ENCODE measurements around the gene CA10. TPM values are rescaled to one million over a fixed set of nuclear protein-coding genes. Genes with fewer than 3 reads are reported as not detected.

CA10 gene
- total RNA-seq, 1 donor from 2014 or later = not detected

DNA sequence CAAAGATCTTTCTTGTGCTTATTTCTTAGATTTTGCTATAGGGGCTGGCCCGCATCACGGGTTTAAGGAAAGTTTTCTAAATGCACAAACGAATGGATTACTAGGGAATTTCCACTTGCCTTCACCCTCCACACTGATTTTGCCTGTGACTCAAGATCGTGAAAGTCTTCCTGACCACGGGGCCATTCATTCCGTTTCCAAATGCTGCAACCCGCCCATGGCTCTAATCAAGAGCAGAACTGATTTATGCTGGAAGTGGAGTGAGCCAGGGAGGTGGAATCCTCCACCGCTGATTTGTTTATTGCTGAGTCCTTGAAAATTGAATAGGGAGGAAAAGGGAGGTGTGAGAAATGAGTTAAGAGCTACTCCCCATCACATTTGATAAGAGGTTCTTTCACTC is 52.4 kb downstream of the CA10 start:
- H3K9me3 Mint-ChIP-seq (ENCODE audit: unreplicated experiment) = no peaks in the 10 kb centered on the region
- no peaks in the 10 kb centered on the region for H3K27me3 Mint-ChIP-seq (ENCODE audit: unreplicated experiment)
- H3K4me1 Mint-ChIP-seq (ENCODE audit: unreplicated experiment) = no peaks in the 10 kb centered on the region
- TF ChIP-seq, protein P1, sequence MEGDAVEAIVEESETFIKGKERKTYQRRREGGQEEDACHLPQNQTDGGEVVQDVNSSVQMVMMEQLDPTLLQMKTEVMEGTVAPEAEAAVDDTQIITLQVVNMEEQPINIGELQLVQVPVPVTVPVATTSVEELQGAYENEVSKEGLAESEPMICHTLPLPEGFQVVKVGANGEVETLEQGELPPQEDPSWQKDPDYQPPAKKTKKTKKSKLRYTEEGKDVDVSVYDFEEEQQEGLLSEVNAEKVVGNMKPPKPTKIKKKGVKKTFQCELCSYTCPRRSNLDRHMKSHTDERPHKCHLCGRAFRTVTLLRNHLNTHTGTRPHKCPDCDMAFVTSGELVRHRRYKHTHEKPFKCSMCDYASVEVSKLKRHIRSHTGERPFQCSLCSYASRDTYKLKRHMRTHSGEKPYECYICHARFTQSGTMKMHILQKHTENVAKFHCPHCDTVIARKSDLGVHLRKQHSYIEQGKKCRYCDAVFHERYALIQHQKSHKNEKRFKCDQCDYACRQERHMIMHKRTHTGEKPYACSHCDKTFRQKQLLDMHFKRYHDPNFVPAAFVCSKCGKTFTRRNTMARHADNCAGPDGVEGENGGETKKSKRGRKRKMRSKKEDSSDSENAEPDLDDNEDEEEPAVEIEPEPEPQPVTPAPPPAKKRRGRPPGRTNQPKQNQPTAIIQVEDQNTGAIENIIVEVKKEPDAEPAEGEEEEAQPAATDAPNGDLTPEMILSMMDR (IDR thresholded peaks at IDR 0.05) = no peak
- H3K4me3 Mint-ChIP-seq (ENCODE audit: unreplicated experiment) = no peak overlapping the region
- no peak for DNase-seq (ENCODE audit: extremely low spot score, unreplicated experiment)
- no peaks in the 10 kb centered on the region for H3K36me3 Mint-ChIP-seq (ENCODE audit: unreplicated experiment)
- H3K27ac Mint-ChIP-seq (ENCODE audit: unreplicated experiment) = no peak overlapping the region

DNA sequence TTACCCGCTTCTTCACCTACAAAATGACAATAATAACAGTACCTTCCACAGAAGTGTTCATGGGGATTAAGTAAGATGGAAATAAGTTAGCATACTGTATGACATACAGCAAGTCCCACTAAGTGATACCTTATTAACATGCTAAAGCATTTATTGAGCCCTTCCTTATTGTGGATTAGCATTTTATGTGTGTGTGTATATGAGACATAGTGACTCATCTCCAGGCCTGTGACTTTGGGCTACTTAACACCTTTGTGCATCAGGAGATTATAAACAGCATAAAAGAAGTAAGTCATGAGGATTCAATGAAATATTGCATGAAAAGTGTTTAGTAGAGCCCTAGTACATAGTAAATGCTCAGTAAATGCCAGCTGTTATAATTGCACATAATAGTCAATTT is 52.9 kb downstream of the CA10 start:
- Mint-ChIP-seq H3K27ac (ENCODE audit: unreplicated experiment) (no peak overlapping the region), H3K9me3 (ENCODE audit: unreplicated experiment) (no peaks in the 10 kb centered on the region), H3K4me1 (ENCODE audit: unreplicated experiment) (no peaks in the 10 kb centered on the region), H3K27me3 (ENCODE audit: unreplicated experiment) (no peaks in the 10 kb centered on the region), H3K4me3 (ENCODE audit: unreplicated experiment) (no peak overlapping the region), H3K36me3 (ENCODE audit: unreplicated experiment) (no peaks in the 10 kb centered on the region)
- no peak for DNase-seq (ENCODE audit: extremely low spot score, unreplicated experiment)
- TF ChIP-seq, protein P1 (IDR thresholded peaks at IDR 0.05) = no peak

DNA sequence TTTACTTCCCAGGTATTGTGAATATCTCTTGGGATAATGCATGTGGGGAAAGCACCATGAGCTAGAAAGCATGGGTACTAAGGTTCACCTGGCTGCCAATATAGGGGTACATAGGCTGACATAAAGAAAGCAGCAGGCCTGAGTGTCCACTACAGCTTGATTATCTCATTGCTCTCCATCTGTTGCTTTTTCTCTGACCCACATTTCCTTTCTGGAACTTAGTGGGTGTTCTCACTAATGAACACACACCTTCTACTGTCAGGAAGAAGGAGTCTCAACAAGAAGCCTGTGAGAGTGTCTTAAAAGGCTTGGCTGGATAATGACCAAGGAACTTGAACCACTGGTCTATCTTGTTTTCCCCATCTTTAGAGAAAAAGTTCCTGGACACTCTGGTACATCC is 62.5 kb downstream of the CA10 start:
- Mint-ChIP-seq H3K4me1 (ENCODE audit: unreplicated experiment) (no peaks in the 10 kb centered on the region), H3K27me3 (ENCODE audit: unreplicated experiment) (peaks cover 3% of the 10 kb centered on the region), H3K36me3 (ENCODE audit: unreplicated experiment) (no peaks in the 10 kb centered on the region), H3K9me3 (ENCODE audit: unreplicated experiment) (no peaks in the 10 kb centered on the region), H3K4me3 (ENCODE audit: unreplicated experiment) (no peak overlapping the region), H3K27ac (ENCODE audit: unreplicated experiment) (no peak overlapping the region)
- TF ChIP-seq, protein P1 (IDR thresholded peaks at IDR 0.05) = no peak
- no peak for DNase-seq (ENCODE audit: extremely low spot score, unreplicated experiment)

DNA sequence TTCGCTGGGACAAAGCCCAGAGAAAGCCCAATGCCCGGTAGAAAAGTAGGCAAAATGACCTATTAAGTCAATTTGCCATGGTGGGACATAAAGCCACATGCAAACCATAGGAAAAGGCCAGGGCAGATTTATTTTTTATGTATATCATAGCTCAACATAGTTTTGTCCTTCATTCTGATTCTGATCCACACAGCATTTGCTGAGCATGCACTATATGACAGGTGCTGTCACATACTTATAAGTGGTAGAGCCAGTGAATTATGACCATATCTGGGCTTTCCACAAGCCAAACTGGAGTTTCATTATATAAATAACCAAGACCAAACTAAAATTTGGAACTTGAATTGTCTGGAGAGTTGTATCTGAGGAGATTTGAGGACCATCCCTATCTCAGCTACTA is 74.3 kb downstream of the CA10 start:
- no peak for DNase-seq (ENCODE audit: extremely low spot score, unreplicated experiment)
- Mint-ChIP-seq H3K27me3 (ENCODE audit: unreplicated experiment) (peaks cover 2% of the 10 kb centered on the region), H3K4me3 (ENCODE audit: unreplicated experiment) (no peak overlapping the region), H3K4me1 (ENCODE audit: unreplicated experiment) (no peaks in the 10 kb centered on the region), H3K36me3 (ENCODE audit: unreplicated experiment) (no peaks in the 10 kb centered on the region), H3K27ac (ENCODE audit: unreplicated experiment) (no peak overlapping the region), H3K9me3 (ENCODE audit: unreplicated experiment) (no peaks in the 10 kb centered on the region)
- TF ChIP-seq, protein P1 (IDR thresholded peaks at IDR 0.05) = no peak

DNA sequence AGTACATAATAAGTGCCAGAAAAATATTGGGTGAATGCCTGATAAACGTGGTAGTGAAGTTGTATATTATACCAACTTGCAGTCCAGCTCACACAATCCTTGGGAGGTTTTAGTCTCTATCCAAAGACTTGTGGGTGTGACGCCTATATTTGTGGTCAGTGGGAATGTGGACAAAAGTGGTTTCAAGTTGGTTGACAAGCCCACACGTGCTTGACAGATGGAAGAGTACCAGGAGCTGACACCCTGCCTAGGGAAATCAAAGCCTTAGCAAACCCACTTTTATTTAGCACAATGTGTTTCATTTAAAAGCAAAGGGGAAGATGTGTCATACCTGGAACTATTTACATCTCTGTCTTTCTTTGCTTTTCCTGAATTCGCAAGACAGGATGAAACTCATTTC is 79.0 kb downstream of the CA10 start:
- no peaks in the 10 kb centered on the region for H3K36me3 Mint-ChIP-seq (ENCODE audit: unreplicated experiment)
- H3K4me3 Mint-ChIP-seq (ENCODE audit: unreplicated experiment) = no peak overlapping the region
- H3K27ac Mint-ChIP-seq (ENCODE audit: unreplicated experiment) = no peak overlapping the region
- no peak for DNase-seq (ENCODE audit: extremely low spot score, unreplicated experiment)
- TF ChIP-seq, protein P1 (IDR thresholded peaks at IDR 0.05) = no peak
- no peaks in the 10 kb centered on the region for H3K9me3 Mint-ChIP-seq (ENCODE audit: unreplicated experiment)
- H3K4me1 Mint-ChIP-seq (ENCODE audit: unreplicated experiment) = no peaks in the 10 kb centered on the region
- peaks cover 2% of the 10 kb centered on the region for H3K27me3 Mint-ChIP-seq (ENCODE audit: unreplicated experiment)

All from osteocyte (in vitro differentiated cells).